Measurements from ENCODE around the gene CCR1.
A peak's percentile ranks its signal among the peaks of the same experiment; 100 is the strongest.
"Not testable (repeated sequence)": the region's sequence is repeated elsewhere in the genome, so short reads cannot be mapped to it uniquely, and the experiment has no call there.

CCR1 gene

GRCh38 chr3:46183330-46183729 lies 24.8 kb downstream of the CCR1 start:
- TF ChIP-seq CTCF (conservative IDR thresholded peaks at IDR 0.05; ENCODE audit: low read depth, low read length) = no peak
- DNase-seq (ENCODE audit: low read depth) = no peak
- H3K4me3 ChIP-seq (ENCODE audit: low read depth, low read length) = no peak overlapping the region

GRCh38 chr3:46168583-46169345 lies 39.3 kb downstream of the CCR1 start:
- no peak for TF ChIP-seq CTCF (conservative IDR thresholded peaks at IDR 0.05; ENCODE audit: low read depth, low read length)
- DNase-seq (ENCODE audit: low read depth) = peak; percentile 34
- H3K4me3 ChIP-seq (ENCODE audit: low read depth, low read length) = no peak overlapping the region

GRCh38 chr3:46163556-46164041 lies 44.5 kb downstream of the CCR1 start:
- peak; percentile 10 for DNase-seq (ENCODE audit: low read depth)
- TF ChIP-seq CTCF (conservative IDR thresholded peaks at IDR 0.05; ENCODE audit: low read depth, low read length) = no peak
- no peak overlapping the region for H3K4me3 ChIP-seq (ENCODE audit: low read depth, low read length)

- DNase-seq (ENCODE audit: low read depth) = peak; percentile 6
- peak; percentile 28 for TF ChIP-seq CTCF (conservative IDR thresholded peaks at IDR 0.05; ENCODE audit: low read depth, low read length)
- H3K4me3 ChIP-seq (ENCODE audit: low read depth, low read length) = no peak overlapping the region
These were observed 45.0 kb downstream of the CCR1 start for GRCh38 chr3:46162975-46163555.

- DNase-seq (ENCODE audit: low read depth); H3K4me3 ChIP-seq (ENCODE audit: low read depth, low read length): not testable (repeated sequence)
These were observed 50.4 kb downstream of the CCR1 start for GRCh38 chr3:46157685-46158084.

GRCh38 chr3:46154311-46154710 lies 53.8 kb downstream of the CCR1 start:
- TF ChIP-seq CTCF (conservative IDR thresholded peaks at IDR 0.05; ENCODE audit: low read depth, low read length) = no peak

More at GRCh38 chr3:46154311-46154710, 53.8 kb downstream of the CCR1 start:
- no peak overlapping the region for H3K4me3 ChIP-seq (ENCODE audit: low read depth, low read length)
- no peak for DNase-seq (ENCODE audit: low read depth)
